Liver (tissue), 9 donors: Measurements from ENCODE around the gene ABCA13. TPM values are rescaled to one million over a fixed set of nuclear protein-coding genes. Genes with fewer than 3 reads are reported as not detected.

ENCODE experiments used
- DNase-seq: peaks from one replicate; pipeline ENCODE4 v3.0.0-alpha.2; 2017; ENCODE audit warnings: low spot score
- H3K27ac ChIP-seq, 2 donors: one replicate each; pipeline ENCODE4 v1.7.0; 2013; ENCODE audit warnings: inconsistent platforms in 2 of 2, low read length in 2 of 2, control low read depth in 1 of 2, low read depth in 1 of 2, mild to moderate bottlenecking in 1 of 2
- H3K27me3 ChIP-seq, 4 donors: one replicate each; pipeline versions ENCODE4 v1.6.1 to v1.7.0; 2013; ENCODE audit warnings: low read length in 3 of 4, inconsistent platforms in 1 of 4, mild to moderate bottlenecking in 1 of 4, moderate library complexity in 1 of 4; ENCODE audit not compliant: control insufficient read depth in 4 of 4, insufficient read depth in 4 of 4
- H3K36me3 ChIP-seq, 4 donors: one replicate each; pipeline versions ENCODE4 v1.6.1 to v1.7.0; 2013; ENCODE audit warnings: low read length in 3 of 4, mild to moderate bottlenecking in 3 of 4, low read depth in 1 of 4, moderate library complexity in 1 of 4; ENCODE audit not compliant: control insufficient read depth in 4 of 4, insufficient read depth in 3 of 4
- H3K4me1 ChIP-seq, 4 donors: one replicate each; pipeline versions ENCODE4 v1.6.1 to v1.7.0; 2013; ENCODE audit warnings: low read length in 3 of 4, mild to moderate bottlenecking in 3 of 4, moderate library complexity in 1 of 4; ENCODE audit not compliant: control insufficient read depth in 4 of 4, insufficient read depth in 4 of 4
- H3K4me3 ChIP-seq, 3 donors: one replicate each; pipeline versions ENCODE4 v1.6.1 to v1.7.0; 2013; ENCODE audit warnings: low read length in 3 of 3, control low read depth in 1 of 3, low read depth in 1 of 3, mild to moderate bottlenecking in 1 of 3
- H3K9ac ChIP-seq, 2 donors: one replicate each; pipeline ENCODE4 v1.7.0; 2013; ENCODE audit warnings: low read length in 2 of 2, mild to moderate bottlenecking in 2 of 2, moderate library complexity in 2 of 2, control low read depth in 1 of 2, low read depth in 1 of 2
- H3K9me3 ChIP-seq, 4 donors: one replicate each; pipeline versions ENCODE4 v1.6.1 to v1.7.0; 2013; ENCODE audit warnings: low read length in 3 of 4; ENCODE audit not compliant: control insufficient read depth in 4 of 4
- ATF3 ChIP-seq: IDR thresholded peaks from 2 replicates; pipeline ENCODE4 v1.6.1; 2016; ENCODE audit warnings: antibody characterized with exemption
- CTCF ChIP-seq: fragments of 150-350 bp; IDR thresholded peaks from 2 replicates; pipeline ENCODE4 v1.5.1; 2017; ENCODE audit warnings: improper control_type of control experiment, low read depth, low read length; ENCODE audit not compliant: missing input control
- EGR1 ChIP-seq, 2 donors: IDR thresholded peaks; 2 replicates each; pipeline ENCODE4 v1.6.1; 2016 to 2018; ENCODE audit warnings: antibody characterized with exemption in 2 of 2, low read depth in 2 of 2
- FOXA1 ChIP-seq: IDR thresholded peaks from 2 replicates; pipeline ENCODE4 v1.6.1; 2016; ENCODE audit warnings: antibody characterized with exemption
- FOXA2 ChIP-seq: IDR thresholded peaks from 2 replicates; pipeline ENCODE4 v1.6.1; 2016; ENCODE audit warnings: antibody characterized with exemption
- GABPA ChIP-seq, 2 donors: IDR thresholded peaks in 1 of 2; conservative IDR thresholded peaks in 1 of 2; 2 replicates each; pipeline ENCODE4 v1.6.1; 2016; ENCODE audit warnings: antibody characterized with exemption in 2 of 2, mild to moderate bottlenecking in 1 of 2, moderate library complexity in 1 of 2
- HNF4A ChIP-seq, 2 donors: conservative IDR thresholded peaks; 2 replicates each; pipeline ENCODE4 v1.6.1; 2016; ENCODE audit warnings: antibody characterized with exemption in 2 of 2, mild to moderate bottlenecking in 2 of 2
- HNF4G ChIP-seq: IDR thresholded peaks from 2 replicates; pipeline ENCODE4 v1.6.1; 2016; ENCODE audit warnings: antibody characterized with exemption
- JUND ChIP-seq, 2 donors: IDR thresholded peaks; 2 replicates each; pipeline ENCODE4 v1.6.1; 2016; ENCODE audit warnings: antibody characterized with exemption in 2 of 2
- MAX ChIP-seq: IDR thresholded peaks from 2 replicates; pipeline ENCODE4 v1.6.1; 2016; ENCODE audit warnings: antibody characterized with exemption
- NR2F2 ChIP-seq: IDR thresholded peaks from 2 replicates; pipeline ENCODE4 v1.6.1; 2016; ENCODE audit warnings: antibody characterized with exemption
- RAD21 ChIP-seq, 2 donors: IDR thresholded peaks; 2 replicates each; pipeline ENCODE4 v1.6.1; 2016; ENCODE audit warnings: antibody characterized with exemption in 2 of 2, mild to moderate bottlenecking in 2 of 2
- REST ChIP-seq: IDR thresholded peaks from 2 replicates; pipeline ENCODE4 v1.6.1; 2016; ENCODE audit warnings: antibody characterized with exemption, mild to moderate bottlenecking
- RXRA ChIP-seq, 2 donors: IDR thresholded peaks; 2 replicates each; pipeline ENCODE4 v1.6.1; 2017 to 2018; ENCODE audit warnings: antibody characterized with exemption in 2 of 2, mild to moderate bottlenecking in 1 of 2
- SP1 ChIP-seq: IDR thresholded peaks from 2 replicates; pipeline ENCODE4 v1.6.1; 2018; ENCODE audit warnings: antibody characterized with exemption, mild to moderate bottlenecking
- TAF1 ChIP-seq: conservative IDR thresholded peaks from 2 replicates; pipeline ENCODE4 v1.6.1; 2016; ENCODE audit warnings: antibody characterized with exemption, mild to moderate bottlenecking
- YY1 ChIP-seq: IDR thresholded peaks from 2 replicates; pipeline ENCODE4 v1.6.1; 2016; ENCODE audit warnings: antibody characterized with exemption, mild to moderate bottlenecking
- ZBTB33 ChIP-seq: IDR thresholded peaks from 2 replicates; pipeline ENCODE4 v1.6.1; 2016; ENCODE audit warnings: antibody characterized with exemption
- WGBS: extraction: QIAGEN DNeasy Blood & Tissue Kit; methylation state at CpG from one replicate; pipeline ENCODE4 v1.1.7; 2013; 5-methylcytosine and 5-hydroxymethylcytosine counted together
- polyA plus RNA-seq, 2 donors: library from polyadenylated mRNA; stranded (reverse) in 1 of 2; unstranded in 1 of 2; fragments of 200-250 nt in 1 of 2; fragments of >200 nt in 1 of 2; fragmentation: Nextera tagmentation in 1 of 2; extraction: Ambion mirVana in 1 of 2; gene quantifications; one replicate each; pipeline versions ENCODE4 v1.2.1 to v1.2.3, GENCODE V29; 2013 to 2015
- total RNA-seq, 2 donors: library from RNA; depleted of rRNA; stranded (reverse); fragments of >200 nt; gene quantifications; one replicate each; pipeline ENCODE4 v1.2.3, GENCODE V29; 2014
- donor health status: healthy.
- donor health status: healthy.
- donor health status: healthy.
- donor health status: healthy.
- donor health status: healthy.

ABCA13 gene
- total and polyA plus RNA-seq, 4 donors = 0.22 to 1.0 (median 0.66) TPM

- TF ChIP-seq CTCF (no peak), JUND (IDR thresholded peaks at IDR 0.05) (no peak), SP1 (no peak), EGR1 (IDR thresholded peaks at IDR 0.05; ENCODE audit: low read depth in 2 of 2) (no peak), RXRA (IDR thresholded peaks at IDR 0.05) (no peak)
These were observed 416.2 kb downstream of the ABCA13 start (continued) for GRCh38 chr7:48587475-48587874.

GRCh38 chr7:48594349-48594748 lies 423.1 kb downstream of the ABCA13 start:
- Histone ChIP-seq H3K9ac (no peak overlapping the region), H3K4me1 (no peaks in the 10 kb centered on the region), H3K27me3 (no peaks in the 10 kb centered on the region)

More at GRCh38 chr7:48594349-48594748, 423.1 kb downstream of the ABCA13 start:
- 76% methylated on average over 2 of the region's 2 CpGs for WGBS
- TF ChIP-seq TAF1 = no peak
- no peak for TF ChIP-seq GABPA (IDR thresholded peaks at IDR 0.05 in 1 of 2, conservative IDR thresholded peaks at IDR 0.05 in 1 of 2)
- TF ChIP-seq NR2F2 = no peak
- no peak for TF ChIP-seq JUND (IDR thresholded peaks at IDR 0.05)
- TF ChIP-seq RAD21 (IDR thresholded peaks at IDR 0.05) = no peak
- no peak for TF ChIP-seq REST
- no peak for TF ChIP-seq YY1
- no peak for TF ChIP-seq SP1
- TF ChIP-seq CTCF = no peak
- no peak for TF ChIP-seq RXRA (IDR thresholded peaks at IDR 0.05)
- no peak for TF ChIP-seq ATF3
- no peak for TF ChIP-seq HNF4A (conservative IDR thresholded peaks at IDR 0.05)
- no peak for TF ChIP-seq HNF4G
- TF ChIP-seq FOXA1 = no peak
- no peak for TF ChIP-seq EGR1 (IDR thresholded peaks at IDR 0.05; ENCODE audit: low read depth in 2 of 2)
- TF ChIP-seq ZBTB33 = no peak
- no peak for TF ChIP-seq FOXA2
- no peak for TF ChIP-seq MAX
- no peak for DNase-seq
- Histone ChIP-seq H3K36me3 (no peaks in the 10 kb centered on the region), H3K9me3 (no peaks in the 10 kb centered on the region), H3K4me3 (no peak overlapping the region), H3K27ac (no peak overlapping the region)
